Measurements from ENCODE around the gene SUSD1. TPM values are rescaled to one million over a fixed set of nuclear protein-coding genes. Genes with fewer than 3 reads are reported as not detected.
A peak's percentile ranks its signal among the peaks of the same experiment; 100 is the strongest.

Gene SUSD1
- total and polyA plus RNA-seq, 9 of the 15 experiments (the other 6 are each of a cell fraction or from before 2014, with no cell fraction given), result 10.9 to 44.4 (median 36.1) TPM

GRCh38 chr9:112028242-112029221, 146.6 kb downstream of the SUSD1 start:
- no peak for FAIRE-seq
- H3K36me3 ChIP-seq (ENCODE audit: control insufficient read depth, insufficient read depth, low read length), result peaks cover 34% of the 10 kb centered on the region; the same call in 2 of the 3 replicates
- H4K20me1 ChIP-seq (replicated peaks; ENCODE audit: control insufficient read depth, insufficient read depth, low read length), result no peaks in the 10 kb centered on the region
- H3K9me1 ChIP-seq (ENCODE audit: control insufficient read depth, insufficient read depth, low read length), result no peaks in the 10 kb centered on the region
- intact Hi-C loops (cut with micrococcal nuclease), result no loop called here
- in situ Hi-C loops (cut with MboI), result no loop called here
- ChIA-PET POLR2A (interaction anchor here (0.7 to 0.8 kb wide), 2 partner anchors 9 to 143 kb away, joined by 3 read pairs; no protein-coding TSS in a partner anchor), CTCF (ENCODE audit: low intra/inter-chr PET ratio) (no interaction called here)
- no peak for DNase-seq (ENCODE audit: extremely low read depth in 1 of 4, low spot score in 3 of 4)
- H3K79me2 ChIP-seq (ENCODE audit: control insufficient read depth, insufficient read depth, low read length), result no peaks in the 10 kb centered on the region
- H3K4me3 ChIP-seq, result no peak overlapping the region
- no TSS peak for BruUV-seq (replicated peaks)
- 80% methylated on average over 13 of the region's 13 CpGs for whole genome bisulfite sequencing (ENCODE audit: insufficient coverage, low coverage, missing lambda C conversion rate)
- H3K9ac ChIP-seq (ENCODE audit: insufficient read depth in 1 of 2, low read depth in 2 of 2, low read length in 2 of 2), result no peak overlapping the region
- H3K27ac ChIP-seq (ENCODE audit: extremely low read depth, low read depth, low read length), result no peak overlapping the region
- peaks cover 6 to 9% of the 10 kb centered on the region in 2 experiments; a peak in 4 of 5 replicates for H3K4me1 ChIP-seq (replicated peaks in 1 of 2; ENCODE audit: control insufficient read depth in 2 of 2, insufficient read depth in 2 of 2, low read length in 2 of 2)
- ATAC-seq, result 0 out of 3 replicates have a peak, but pooled peaks have one; percentile 21
- no peak overlapping the region for H3K4me2 ChIP-seq (ENCODE audit: insufficient read depth, low read length)
- no peaks in the 10 kb centered on the region for H3K9me3 ChIP-seq (replicated peaks; ENCODE audit: control insufficient read depth, insufficient read depth, low read depth, low read length)
- no peaks in the 10 kb centered on the region for H3K27me3 ChIP-seq (ENCODE audit: control insufficient read depth in 2 of 2, insufficient read depth in 2 of 2, low read length in 2 of 2)
- H2AFZ ChIP-seq (ENCODE audit: low read depth, low read length), result no peak overlapping the region
- no peak for TF ChIP-seq NR2C1 (IDR thresholded peaks at IDR 0.05)
- TF ChIP-seq NR2C1 (tag; IDR thresholded peaks at IDR 0.05), result no peak
- no peak for TF ChIP-seq EWSR1 (IDR thresholded peaks at IDR 0.05; ENCODE audit: borderline replicate concordance, low read depth, partially characterized antibody)
- no peak for TF ChIP-seq GTF2B (IDR thresholded peaks at IDR 0.05; ENCODE audit: extremely low read depth, insufficient read length)
- TF ChIP-seq RFX1 (IDR thresholded peaks at IDR 0.05), result no peak
- TF ChIP-seq, protein P1, sequence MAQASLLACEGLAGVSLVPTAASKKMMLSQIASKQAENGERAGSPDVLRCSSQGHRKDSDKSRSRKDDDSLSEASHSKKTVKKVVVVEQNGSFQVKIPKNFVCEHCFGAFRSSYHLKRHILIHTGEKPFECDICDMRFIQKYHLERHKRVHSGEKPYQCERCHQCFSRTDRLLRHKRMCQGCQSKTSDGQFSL (CRISPR knock-in tag; IDR thresholded peaks at IDR 0.05), result no peak
- TF ChIP-seq, protein P1 (tag; IDR thresholded peaks at IDR 0.05), result no peak
- TF ChIP-seq, protein P2, sequence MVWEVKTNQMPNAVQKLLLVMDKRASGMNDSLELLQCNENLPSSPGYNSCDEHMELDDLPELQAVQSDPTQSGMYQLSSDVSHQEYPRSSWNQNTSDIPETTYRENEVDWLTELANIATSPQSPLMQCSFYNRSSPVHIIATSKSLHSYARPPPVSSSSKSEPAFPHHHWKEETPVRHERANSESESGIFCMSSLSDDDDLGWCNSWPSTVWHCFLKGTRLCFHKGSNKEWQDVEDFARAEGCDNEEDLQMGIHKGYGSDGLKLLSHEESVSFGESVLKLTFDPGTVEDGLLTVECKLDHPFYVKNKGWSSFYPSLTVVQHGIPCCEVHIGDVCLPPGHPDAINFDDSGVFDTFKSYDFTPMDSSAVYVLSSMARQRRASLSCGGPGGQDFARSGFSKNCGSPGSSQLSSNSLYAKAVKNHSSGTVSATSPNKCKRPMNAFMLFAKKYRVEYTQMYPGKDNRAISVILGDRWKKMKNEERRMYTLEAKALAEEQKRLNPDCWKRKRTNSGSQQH (CRISPR knock-in tag; IDR thresholded peaks at IDR 0.05), result peak; percentile 45; the same call in 1 of the 2 replicates
- TF ChIP-seq, protein P3, sequence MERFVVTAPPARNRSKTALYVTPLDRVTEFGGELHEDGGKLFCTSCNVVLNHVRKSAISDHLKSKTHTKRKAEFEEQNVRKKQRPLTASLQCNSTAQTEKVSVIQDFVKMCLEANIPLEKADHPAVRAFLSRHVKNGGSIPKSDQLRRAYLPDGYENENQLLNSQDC (CRISPR knock-in tag; IDR thresholded peaks at IDR 0.05), result no peak
- no peak for TF ChIP-seq MNT (conservative IDR thresholded peaks at IDR 0.05)
- TF ChIP-seq FOXO4 (CRISPR knock-in tag; IDR thresholded peaks at IDR 0.05), result no peak
- no peak for TF ChIP-seq SMARCE1 (IDR thresholded peaks at IDR 0.05)

All from K562 (cell line).